ENCODE measurements around the gene CARD10. TPM values are rescaled to one million over a fixed set of nuclear protein-coding genes. Genes with fewer than 3 reads are reported as not detected.
A peak's percentile ranks its signal among the peaks of the same experiment; 100 is the strongest.
"Not testable (repeated sequence)": the region's sequence is repeated elsewhere in the genome, so short reads cannot be mapped to it uniquely, and the experiment has no call there.

The CARD10 gene
- total RNA-seq, 1 experiment from 2014 or later, result 63.9 TPM

DNA sequence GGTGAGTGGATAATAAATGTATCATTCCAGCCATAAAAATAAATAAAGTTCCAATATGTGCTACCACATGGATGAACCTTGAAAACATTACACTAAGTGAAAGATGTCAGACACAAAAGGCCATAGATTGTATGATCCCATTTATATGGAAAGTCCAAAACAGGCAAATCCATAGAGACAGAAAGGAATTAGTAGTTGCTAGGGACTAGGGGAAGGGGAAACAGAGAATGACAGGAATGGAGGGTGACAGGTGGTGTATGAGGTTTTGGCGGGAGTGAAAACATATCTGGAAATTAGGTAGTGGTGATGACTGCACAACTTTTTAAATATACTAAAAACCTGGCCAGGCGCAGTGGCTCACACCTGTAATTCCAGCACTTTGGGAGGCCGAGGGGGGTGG, 15.2 kb upstream of the CARD10 start:
- POLR2A ChIA-PET (ENCODE audit: unreplicated experiment), result interaction anchor here (0.6 to 0.8 kb wide), 2 partner anchors 16 to 22 kb away, joined by 3 to 5 read pairs; partner anchors contain the start of gene CARD10
- TF ChIP-seq EZH2 (IDR thresholded peaks at IDR 0.05; ENCODE audit: low read depth) (no peak), CTCF (conservative IDR thresholded peaks at IDR 0.05) (no peak)
- Histone ChIP-seq H4K20me1 (ENCODE audit: insufficient read depth) (no peaks in the 10 kb centered on the region), H3K4me2 (peak overlapping the region; percentile 61), H3K36me3 (ENCODE audit: low read depth) (no peaks in the 10 kb centered on the region), H3K27me3 (ENCODE audit: insufficient read depth, low read depth) (no peaks in the 10 kb centered on the region), H3K4me1 (replicated peaks; ENCODE audit: insufficient read depth) (peaks cover 43% of the 10 kb centered on the region), H3K9me2 (ENCODE audit: insufficient read depth) (no peaks in the 10 kb centered on the region), H3K79me2 (ENCODE audit: low read depth) (no peaks in the 10 kb centered on the region), H3K4me3 (0 out of 2 replicates have a peak overlapping the region, but pooled peaks have one; percentile 15), H3K27ac (peak overlapping the region; percentile 79), H2AFZ (no peak overlapping the region), H3K9me3 (ENCODE audit: insufficient read depth, low read depth) (no peaks in the 10 kb centered on the region), H3F3A (ENCODE audit: insufficient read depth, low read depth) (peaks cover 37% of the 10 kb centered on the region)
- BruUV-seq (replicated peaks), result no TSS peak
- CTCF ChIA-PET, result no interaction called here
- DNase-seq, result no peak
- intact Hi-C loops (cut with micrococcal nuclease; ENCODE audit: unreplicated experiment), result loop anchor here (10.0 kb wide), 1 partner anchor 430 kb away; no protein-coding TSS in a partner anchor

DNA sequence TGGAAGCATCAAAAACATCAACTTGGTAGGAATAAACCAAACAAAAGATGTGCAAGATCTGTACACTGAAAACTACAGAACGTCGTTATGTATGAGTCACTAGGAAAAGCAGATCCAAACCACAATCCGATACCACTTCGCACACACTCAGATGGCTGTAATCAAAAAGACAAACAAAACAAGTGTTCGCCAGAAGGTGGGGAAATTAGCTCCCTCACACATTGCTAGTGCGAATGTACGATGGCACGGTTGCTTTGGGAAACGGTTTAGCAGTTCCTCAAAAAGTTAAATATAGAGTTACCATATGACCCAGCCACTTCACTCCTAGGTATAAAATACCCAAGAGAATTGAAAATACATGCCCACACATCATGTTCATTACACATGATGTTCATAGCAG, 14.8 kb upstream of the CARD10 start:
- peak overlapping the region; percentile 61 for H3K4me2 ChIP-seq
- no peak overlapping the region for H2AFZ ChIP-seq
- H3F3A ChIP-seq (ENCODE audit: insufficient read depth, low read depth), result peaks cover 33% of the 10 kb centered on the region
- TF ChIP-seq CTCF (conservative IDR thresholded peaks at IDR 0.05), result no peak; the same call in 1 of the 2 replicates
- no peak for TF ChIP-seq EZH2 (IDR thresholded peaks at IDR 0.05; ENCODE audit: low read depth)
- intact Hi-C loops (cut with micrococcal nuclease; ENCODE audit: unreplicated experiment), result loop anchor here (10.0 kb wide), 1 partner anchor 431 kb away; no protein-coding TSS in a partner anchor
- H3K27me3 ChIP-seq (ENCODE audit: insufficient read depth, low read depth), result no peaks in the 10 kb centered on the region
- H3K9me2 ChIP-seq (ENCODE audit: insufficient read depth), result no peaks in the 10 kb centered on the region
- ChIA-PET POLR2A (ENCODE audit: unreplicated experiment) (interaction anchor here (0.6 to 0.8 kb wide), 3 partner anchors 15 to 88 kb away, joined by 3 to 15 read pairs (median 5); partner anchors contain the start of gene CARD10), CTCF (interaction anchor here (1.0 kb wide), 2 partner anchors 21 to 58 kb away, joined by 3 read pairs; no protein-coding TSS in a partner anchor)
- H3K4me3 ChIP-seq, result 0 out of 2 replicates have a peak overlapping the region, but pooled peaks have one; percentile 15
- no peaks in the 10 kb centered on the region for H4K20me1 ChIP-seq (ENCODE audit: insufficient read depth)
- H3K4me1 ChIP-seq (replicated peaks; ENCODE audit: insufficient read depth), result peaks cover 39% of the 10 kb centered on the region
- peak; percentile 51 to 96 for DNase-seq
- no peaks in the 10 kb centered on the region for H3K9me3 ChIP-seq (ENCODE audit: insufficient read depth, low read depth)
- no TSS peak for BruUV-seq (replicated peaks)
- no peaks in the 10 kb centered on the region for H3K79me2 ChIP-seq (ENCODE audit: low read depth)
- peak overlapping the region; percentile 79 for H3K27ac ChIP-seq
- H3K36me3 ChIP-seq (ENCODE audit: low read depth), result no peaks in the 10 kb centered on the region

DNA sequence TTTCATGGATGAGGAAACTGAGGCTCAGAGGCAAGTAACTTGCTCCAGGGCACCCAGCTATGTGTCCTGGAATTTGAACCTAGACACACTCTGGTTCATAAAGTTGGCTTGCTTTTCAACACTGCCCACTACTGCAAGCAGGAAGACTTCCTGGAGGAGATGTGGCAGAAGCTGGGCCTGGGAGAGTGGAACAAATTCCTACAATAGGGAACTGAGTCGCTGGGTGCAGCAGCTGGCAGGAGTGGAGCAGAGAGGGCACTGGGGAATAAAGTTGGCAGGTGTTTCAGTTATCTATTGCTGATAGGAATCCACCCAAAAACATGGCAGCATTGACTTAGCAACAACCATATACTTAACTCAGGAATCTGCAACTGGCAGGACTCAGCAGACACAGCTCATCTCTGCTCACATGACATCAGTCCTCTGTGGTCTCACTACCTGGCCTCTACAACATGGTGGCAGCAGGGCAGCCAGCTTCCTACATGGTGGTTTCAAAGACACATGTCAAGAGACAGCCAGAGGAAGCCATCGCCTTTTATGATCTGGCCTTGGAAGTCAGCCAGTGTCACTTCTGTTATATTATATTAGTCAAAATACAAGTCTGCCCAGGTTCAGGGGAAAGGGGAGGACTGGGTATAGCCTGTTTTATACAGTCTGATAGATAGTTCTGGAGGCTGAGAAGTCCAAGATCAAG, 10.6 kb upstream of the CARD10 start:
- peaks cover 59% of the 10 kb centered on the region for H3K4me1 ChIP-seq (replicated peaks; ENCODE audit: insufficient read depth)
- H3K9me2 ChIP-seq (ENCODE audit: insufficient read depth), result no peaks in the 10 kb centered on the region
- H4K20me1 ChIP-seq (ENCODE audit: insufficient read depth), result no peaks in the 10 kb centered on the region
- H3K4me3 ChIP-seq, result no peak overlapping the region
- POLR2A ChIA-PET (ENCODE audit: unreplicated experiment), result interaction anchor here (0.7 kb wide), 1 partner anchor 79 kb away, joined by 5 read pairs; no protein-coding TSS in a partner anchor
- intact Hi-C loops (cut with micrococcal nuclease; ENCODE audit: unreplicated experiment), result loop anchor here (10.0 kb wide), 1 partner anchor 435 kb away; no protein-coding TSS in a partner anchor
- peak in 1 of 2 experiments; percentile 34 for DNase-seq
- CTCF ChIA-PET, result interaction anchor here (0.9 kb wide), 1 partner anchor 21 kb away, joined by 3 read pairs; no protein-coding TSS in a partner anchor
- no peak overlapping the region for H3K4me2 ChIP-seq
- BruUV-seq (replicated peaks), result no TSS peak
- no peaks in the 10 kb centered on the region for H3K9me3 ChIP-seq (ENCODE audit: insufficient read depth, low read depth)
- peaks cover 50% of the 10 kb centered on the region for H3F3A ChIP-seq (ENCODE audit: insufficient read depth, low read depth)
- no peak overlapping the region for H3K27ac ChIP-seq
- no peaks in the 10 kb centered on the region for H3K27me3 ChIP-seq (ENCODE audit: insufficient read depth, low read depth)
- H2AFZ ChIP-seq, result no peak overlapping the region
- no peaks in the 10 kb centered on the region for H3K36me3 ChIP-seq (ENCODE audit: low read depth)
- no peaks in the 10 kb centered on the region for H3K79me2 ChIP-seq (ENCODE audit: low read depth)
- TF ChIP-seq CTCF (conservative IDR thresholded peaks at IDR 0.05), result no peak
- no peak for TF ChIP-seq EZH2 (IDR thresholded peaks at IDR 0.05; ENCODE audit: low read depth)

DNA sequence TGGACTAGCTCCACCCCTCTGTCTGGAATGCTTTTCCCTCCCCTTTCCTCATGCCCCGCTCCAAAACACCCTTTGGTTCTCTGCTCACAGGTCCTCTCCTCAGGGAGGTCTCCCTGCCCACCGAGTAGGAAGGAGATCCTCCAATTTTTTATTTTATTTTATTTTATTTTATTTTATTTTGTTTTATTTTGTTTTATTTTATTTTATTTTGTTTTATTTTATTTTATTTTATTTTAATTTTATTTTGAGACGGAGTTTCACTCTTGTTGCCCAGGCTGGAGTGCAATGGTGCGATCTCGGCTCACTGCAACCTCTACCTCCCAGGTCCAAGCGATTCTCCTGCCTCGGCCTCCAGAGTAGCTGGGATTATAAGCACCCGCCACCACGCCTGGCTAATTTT, 8.7 kb upstream of the CARD10 start:
- H3K4me3 ChIP-seq; H3K4me2 ChIP-seq; H2AFZ ChIP-seq; H3K9me2 ChIP-seq (ENCODE audit: insufficient read depth); H4K20me1 ChIP-seq (ENCODE audit: insufficient read depth); POLR2A ChIA-PET (ENCODE audit: unreplicated experiment); H3K79me2 ChIP-seq (ENCODE audit: low read depth); H3K9me3 ChIP-seq (ENCODE audit: insufficient read depth, low read depth); H3K36me3 ChIP-seq (ENCODE audit: low read depth); DNase-seq; BruUV-seq (replicated peaks); H3K27me3 ChIP-seq (ENCODE audit: insufficient read depth, low read depth): not testable (repeated sequence)
- intact Hi-C loops (cut with micrococcal nuclease; ENCODE audit: unreplicated experiment), result loop anchor here (2.0 kb wide), 1 partner anchor 15 kb away; no protein-coding TSS in a partner anchor
- H3F3A ChIP-seq (ENCODE audit: insufficient read depth, low read depth), result peaks cover 44% of the 10 kb centered on the region
- H3K27ac ChIP-seq, result 0 out of 2 replicates have a peak overlapping the region, but pooled peaks have one; percentile 87
- CTCF ChIA-PET, result interaction anchor here (0.6 kb wide), 1 partner anchor 112 kb away, joined by 4 read pairs; the partner anchor contains the start of gene SH3BP1
- peaks cover 47% of the 10 kb centered on the region for H3K4me1 ChIP-seq (replicated peaks; ENCODE audit: insufficient read depth)
